Smooth muscle cell (in vitro differentiated cells): ENCODE measurements around the gene CDRT4. TPM values are rescaled to one million over a fixed set of nuclear protein-coding genes. Genes with fewer than 3 reads are reported as not detected.

Source experiments
- DNase-seq: peaks from one replicate; lab custom pipeline; 2025; ENCODE audit not compliant: unreplicated experiment; lab: John Stamatoyannopoulos, UW
- H2AFZ ChIP-seq: fragments of 200-600 bp; sonication (generic); 2 replicates; pipeline ENCODE4 v1.6.0; 2016; ENCODE audit warnings: antibody characterized with exemption, low read depth, mild to moderate bottlenecking
- H3F3A ChIP-seq: fragments of 200-600 bp; sonication (generic); 2 replicates; pipeline ENCODE4 v1.6.0; 2017; ENCODE audit warnings: antibody characterized with exemption, low read depth
- H3K27ac ChIP-seq: fragments of 200-600 bp; sonication (generic); 2 replicates; pipeline ENCODE4 v1.5.1; 2016; ENCODE audit warnings: low read depth, mild to moderate bottlenecking
- H3K27me3 ChIP-seq: fragments of 200-600 bp; sonication (generic); 2 replicates; pipeline ENCODE4 v1.6.1; 2016; ENCODE audit warnings: low read depth, mild to moderate bottlenecking
- H3K36me3 ChIP-seq: fragments of 200-600 bp; sonication (generic); 2 replicates; pipeline ENCODE4 v1.5.1; 2016; ENCODE audit warnings: low read depth
- H3K4me1 ChIP-seq: fragments of 200-600 bp; sonication (generic); 2 replicates; pipeline ENCODE4 v1.5.1; 2016; ENCODE audit warnings: low read depth
- H3K4me2 ChIP-seq: fragments of 200-600 bp; sonication (generic); 2 replicates; pipeline ENCODE4 v1.6.0; 2016; ENCODE audit warnings: mild to moderate bottlenecking
- H3K4me3 ChIP-seq: fragments of 200-600 bp; sonication (generic); 2 replicates; pipeline ENCODE4 v1.5.1; 2016; ENCODE audit warnings: mild to moderate bottlenecking
- H3K79me2 ChIP-seq: fragments of 200-600 bp; sonication (generic); 2 replicates; pipeline ENCODE4 v1.6.0; 2016; ENCODE audit warnings: low read depth, mild to moderate bottlenecking
- H3K9ac ChIP-seq: fragments of 200-600 bp; sonication (generic); 2 replicates; pipeline ENCODE4 v1.6.0; 2016; ENCODE audit warnings: low read depth
- H3K9me3 ChIP-seq: fragments of 200-600 bp; sonication (generic); replicated peaks from 2 replicates; pipeline ENCODE4 v1.5.1; 2016; ENCODE audit warnings: low read depth
- H4K20me1 ChIP-seq: fragments of 200-600 bp; sonication (generic); 2 replicates; pipeline ENCODE4 v1.6.0; 2016; ENCODE audit warnings: low read depth
- WGBS: methylation state at CpG from one replicate; pipeline ENCODE4 v1.1.7; 2016; ENCODE audit warnings: low lambda C conversion rate; 5-methylcytosine and 5-hydroxymethylcytosine counted together
- polyA plus RNA-seq: library from polyadenylated mRNA; unstranded; fragments of >200 nt; fragmentation: Nextera tagmentation; extraction: Ambion mirVana; gene quantifications from 2 replicates; pipeline ENCODE4 v1.2.1, GENCODE V29; 2016
- total RNA-seq: library from RNA; depleted of rRNA; stranded (reverse); fragments of >200 nt; gene quantifications from 2 replicates; pipeline ENCODE4 v1.2.3, GENCODE V29; 2014
- TF ChIP-seq, protein P1 (sequence below): fragments of 200-600 bp; sonication (generic); IDR thresholded peaks from 2 replicates; pipeline ENCODE4 v1.5.1; 2017; ENCODE audit warnings: borderline replicate concordance, mild to moderate bottlenecking, antibody characterized with exemption; ENCODE audit not compliant: insufficient read depth, poor library complexity, severe bottlenecking

Gene CDRT4
- total and polyA plus RNA-seq, 2 experiments from 2014 or later = 0.45 to 4.2 TPM

DNA sequence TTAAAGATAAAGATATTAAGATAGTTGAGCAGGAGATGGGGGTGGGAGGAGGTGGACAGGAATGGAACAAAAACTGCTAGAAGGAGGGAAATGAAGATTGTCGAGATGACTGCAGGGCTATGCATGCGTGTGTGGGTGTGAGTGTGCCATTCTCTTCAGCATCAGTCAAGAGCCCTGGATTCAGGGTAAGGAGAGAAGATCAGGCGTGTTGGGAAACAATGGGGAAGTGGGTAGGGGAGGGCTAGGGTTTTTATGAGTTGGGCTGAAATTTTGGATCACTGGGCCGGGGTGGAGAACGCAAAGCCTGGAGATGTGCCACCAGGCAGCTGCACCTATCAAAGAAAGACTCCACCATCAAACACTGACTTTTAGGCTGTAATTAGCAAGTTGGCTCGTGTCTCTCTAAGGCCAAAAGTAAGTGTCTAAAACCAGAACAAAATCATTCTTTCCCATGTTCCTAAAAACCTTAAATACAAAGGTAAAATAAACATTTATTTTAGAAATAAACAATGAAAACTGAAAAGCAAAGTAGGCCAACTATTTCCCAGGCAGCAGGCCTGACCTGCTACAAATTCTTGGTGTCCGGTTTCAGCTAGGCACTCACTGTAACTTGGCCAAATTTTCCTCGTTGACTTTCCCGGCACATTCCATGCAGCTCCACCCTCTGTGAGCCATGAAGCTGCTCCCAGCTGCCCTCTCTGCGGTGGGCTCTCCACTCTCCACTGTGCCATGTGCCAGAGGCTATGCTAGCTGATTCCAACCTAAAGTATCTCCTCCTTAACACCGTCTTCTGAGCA lies 4.2 kb downstream of the CDRT4 start:
- Histone ChIP-seq H3K9ac (no peak overlapping the region), H3K4me2 (peak overlapping the region; percentile 4)
- no peak for DNase-seq

DNA sequence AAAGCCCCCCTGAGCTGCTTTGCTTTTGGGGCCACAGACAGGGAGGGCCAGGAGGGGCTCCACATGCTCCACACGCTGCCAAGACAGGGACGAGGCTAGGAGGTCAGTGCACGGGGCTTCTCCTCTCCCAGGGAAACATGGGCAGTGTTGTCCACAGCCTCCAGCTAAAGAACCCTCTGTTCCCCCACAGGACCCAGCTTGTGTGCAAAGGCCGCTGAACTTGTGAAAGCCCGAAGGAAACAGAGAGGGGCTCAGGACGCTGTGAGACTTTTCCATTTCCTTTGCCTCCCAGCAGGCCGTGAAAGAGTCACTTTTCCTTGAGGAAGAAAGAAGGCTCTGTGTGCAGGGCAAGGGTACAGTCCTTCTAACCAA lies 9.7 kb downstream of the CDRT4 start:
- Histone ChIP-seq H3K4me2 (peak overlapping the region; percentile 52), H2AFZ (no peak overlapping the region), H3K79me2 (no peaks in the 10 kb centered on the region), H4K20me1 (no peaks in the 10 kb centered on the region), H3K27ac (peak overlapping the region; percentile 11), H3F3A (no peaks in the 10 kb centered on the region), H3K9me3 (no peaks in the 10 kb centered on the region), H3K4me1 (no peaks in the 10 kb centered on the region), H3K4me3 (no peak overlapping the region), H3K36me3 (no peaks in the 10 kb centered on the region), H3K27me3 (no peaks in the 10 kb centered on the region), H3K9ac (peak overlapping the region; percentile 3)
- no peak for DNase-seq
- TF ChIP-seq, protein P1, sequence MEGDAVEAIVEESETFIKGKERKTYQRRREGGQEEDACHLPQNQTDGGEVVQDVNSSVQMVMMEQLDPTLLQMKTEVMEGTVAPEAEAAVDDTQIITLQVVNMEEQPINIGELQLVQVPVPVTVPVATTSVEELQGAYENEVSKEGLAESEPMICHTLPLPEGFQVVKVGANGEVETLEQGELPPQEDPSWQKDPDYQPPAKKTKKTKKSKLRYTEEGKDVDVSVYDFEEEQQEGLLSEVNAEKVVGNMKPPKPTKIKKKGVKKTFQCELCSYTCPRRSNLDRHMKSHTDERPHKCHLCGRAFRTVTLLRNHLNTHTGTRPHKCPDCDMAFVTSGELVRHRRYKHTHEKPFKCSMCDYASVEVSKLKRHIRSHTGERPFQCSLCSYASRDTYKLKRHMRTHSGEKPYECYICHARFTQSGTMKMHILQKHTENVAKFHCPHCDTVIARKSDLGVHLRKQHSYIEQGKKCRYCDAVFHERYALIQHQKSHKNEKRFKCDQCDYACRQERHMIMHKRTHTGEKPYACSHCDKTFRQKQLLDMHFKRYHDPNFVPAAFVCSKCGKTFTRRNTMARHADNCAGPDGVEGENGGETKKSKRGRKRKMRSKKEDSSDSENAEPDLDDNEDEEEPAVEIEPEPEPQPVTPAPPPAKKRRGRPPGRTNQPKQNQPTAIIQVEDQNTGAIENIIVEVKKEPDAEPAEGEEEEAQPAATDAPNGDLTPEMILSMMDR = no peak
- 62% methylated on average over 7 of the region's 7 CpGs for WGBS

More for the DNA sequence above, 4.2 kb downstream of the CDRT4 start:
- H4K20me1 ChIP-seq = no peaks in the 10 kb centered on the region
- no peak overlapping the region for H2AFZ ChIP-seq
- H3K4me1 ChIP-seq = peaks cover 5% of the 10 kb centered on the region
- H3K79me2 ChIP-seq = no peaks in the 10 kb centered on the region
- TF ChIP-seq, protein P1 = no peak
- H3F3A ChIP-seq = no peaks in the 10 kb centered on the region
- H3K9me3 ChIP-seq = no peaks in the 10 kb centered on the region
- no peak overlapping the region for H3K27ac ChIP-seq
- no peak overlapping the region for H3K4me3 ChIP-seq
- no peaks in the 10 kb centered on the region for H3K36me3 ChIP-seq
- WGBS = 56% methylated on average over 11 of the region's 11 CpGs
- no peaks in the 10 kb centered on the region for H3K27me3 ChIP-seq

DNA sequence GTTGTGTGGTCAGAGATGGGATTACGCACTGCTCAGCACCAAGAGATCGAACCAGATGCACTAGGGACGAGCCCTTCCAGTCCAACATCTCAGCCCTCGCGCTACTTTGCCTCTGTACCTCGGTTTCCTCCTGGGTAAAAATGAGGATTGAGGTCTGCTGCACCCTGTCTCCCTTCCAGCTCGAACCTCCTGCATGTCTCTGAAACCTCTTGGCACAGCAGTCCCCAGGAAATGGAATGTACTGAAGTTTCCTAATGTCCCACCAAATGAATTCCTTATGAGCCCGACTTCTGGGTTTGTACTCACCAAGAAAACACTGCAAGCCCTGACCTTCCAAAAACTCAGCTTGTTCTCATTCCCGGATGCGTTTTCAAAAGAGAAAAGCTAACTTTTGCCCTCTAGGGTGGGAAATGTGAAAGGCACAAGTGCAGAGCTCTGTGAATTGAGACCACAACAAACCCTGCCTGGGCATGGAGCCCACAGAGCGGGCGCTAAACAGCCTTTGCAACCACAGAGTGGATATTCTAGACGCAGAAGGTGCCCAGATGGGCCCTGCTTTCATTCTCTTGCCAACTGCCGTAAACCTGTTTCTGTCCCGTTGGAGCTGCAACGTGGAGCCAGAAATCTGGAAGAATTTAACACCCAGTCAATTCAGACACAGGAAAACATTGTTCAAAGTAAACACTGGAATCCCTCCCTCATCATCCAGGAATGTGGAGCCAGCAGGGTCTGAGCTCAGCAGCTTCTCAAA lies 10.3 kb downstream of the CDRT4 start:
- H3K79me2 ChIP-seq = no peaks in the 10 kb centered on the region
- no peaks in the 10 kb centered on the region for H3K27me3 ChIP-seq
- no peak for DNase-seq
- no peaks in the 10 kb centered on the region for H3K36me3 ChIP-seq
- H2AFZ ChIP-seq = no peak overlapping the region
- no peak overlapping the region for H3K4me3 ChIP-seq
- no peaks in the 10 kb centered on the region for H4K20me1 ChIP-seq
- WGBS = 68% methylated on average over 16 of the region's 16 CpGs
- TF ChIP-seq, protein P1 = peak; percentile 19
- no peaks in the 10 kb centered on the region for H3K9me3 ChIP-seq
- peak overlapping the region; percentile 52 for H3K4me2 ChIP-seq
- no peaks in the 10 kb centered on the region for H3F3A ChIP-seq
- no peaks in the 10 kb centered on the region for H3K4me1 ChIP-seq
- H3K9ac ChIP-seq = peak overlapping the region; percentile 3
- H3K27ac ChIP-seq = peak overlapping the region; percentile 11
